ENCODE results near the gene SHROOM3. TPM values are rescaled to one million over a fixed set of nuclear protein-coding genes. Genes with fewer than 3 reads are reported as not detected.

The SHROOM3 gene
- total RNA-seq, 2 experiments from 2014 or later: not detected

GRCh38 chr4:76679691-76680090 is 244.7 kb downstream of the SHROOM3 start:
- H3K27me3 Mint-ChIP-seq: peaks cover 21% of the 10 kb centered on the region
- no peaks in the 10 kb centered on the region for H3K9me3 Mint-ChIP-seq
- no peak overlapping the region for H3K27ac Mint-ChIP-seq
- no peak for DNase-seq
- no peaks in the 10 kb centered on the region for H3K36me3 Mint-ChIP-seq (ENCODE audit: low read depth)
- H3K4me1 Mint-ChIP-seq: no peaks in the 10 kb centered on the region
- CTCF ChIA-PET: no interaction called here
- POLR2A ChIA-PET: no interaction called here
- no peak overlapping the region for H3K4me3 Mint-ChIP-seq

GRCh38 chr4:76680952-76681351 is 245.9 kb downstream of the SHROOM3 start:
- no peaks in the 10 kb centered on the region for H3K9me3 Mint-ChIP-seq
- H3K4me1 Mint-ChIP-seq: no peaks in the 10 kb centered on the region
- H3K27ac Mint-ChIP-seq: no peak overlapping the region
- no peak overlapping the region for H3K4me3 Mint-ChIP-seq
- ChIA-PET POLR2A (no interaction called here), CTCF (interaction anchor here (1.3 kb wide), 1 partner anchor 15 kb away, joined by 3 read pairs; no protein-coding TSS in a partner anchor)
- no peak for DNase-seq
- no peaks in the 10 kb centered on the region for H3K36me3 Mint-ChIP-seq (ENCODE audit: low read depth)
- H3K27me3 Mint-ChIP-seq: peaks cover 25% of the 10 kb centered on the region

GRCh38 chr4:76681996-76682395 is 247.0 kb downstream of the SHROOM3 start:
- POLR2A ChIA-PET: no interaction called here
- Mint-ChIP-seq H3K4me1 (no peaks in the 10 kb centered on the region), H3K9me3 (no peaks in the 10 kb centered on the region), H3K4me3 (no peak overlapping the region), H3K27ac (no peak overlapping the region), H3K27me3 (peaks cover 30% of the 10 kb centered on the region), H3K36me3 (ENCODE audit: low read depth) (no peaks in the 10 kb centered on the region)
- no peak for DNase-seq
- CTCF ChIA-PET: no interaction called here

GRCh38 chr4:76683144-76683543 is 248.1 kb downstream of the SHROOM3 start:
- DNase-seq: no peak
- no peaks in the 10 kb centered on the region for H3K36me3 Mint-ChIP-seq (ENCODE audit: low read depth)
- ChIA-PET CTCF (interaction anchor here (0.7 kb wide), 1 partner anchor 38 kb away, joined by 9 read pairs; no protein-coding TSS in a partner anchor), POLR2A (no interaction called here)
- H3K4me3 Mint-ChIP-seq: no peak overlapping the region
- H3K4me1 Mint-ChIP-seq: no peaks in the 10 kb centered on the region
- no peak overlapping the region for H3K27ac Mint-ChIP-seq
- H3K9me3 Mint-ChIP-seq: no peaks in the 10 kb centered on the region
- H3K27me3 Mint-ChIP-seq: peaks cover 40% of the 10 kb centered on the region

GRCh38 chr4:76687746-76688448 is 252.9 kb downstream of the SHROOM3 start:
- CTCF ChIA-PET: interaction anchor here (1.5 kb wide), 1 partner anchor 8 kb away, joined by 3 read pairs; no protein-coding TSS in a partner anchor
- no peak overlapping the region for H3K27ac Mint-ChIP-seq
- H3K4me1 Mint-ChIP-seq: peaks cover 16% of the 10 kb centered on the region
- H3K4me3 Mint-ChIP-seq: no peak overlapping the region
- H3K9me3 Mint-ChIP-seq: no peaks in the 10 kb centered on the region
- no peak for DNase-seq
- no peaks in the 10 kb centered on the region for H3K36me3 Mint-ChIP-seq (ENCODE audit: low read depth)
- H3K27me3 Mint-ChIP-seq: peaks cover 75% of the 10 kb centered on the region
- POLR2A ChIA-PET: no interaction called here

GRCh38 chr4:76688619-76689144 is 253.7 kb downstream of the SHROOM3 start:
- H3K4me3 Mint-ChIP-seq: peak overlapping the region; percentile 57
- ChIA-PET CTCF (no interaction called here), POLR2A (no interaction called here)
- DNase-seq: no peak
- no peaks in the 10 kb centered on the region for H3K36me3 Mint-ChIP-seq (ENCODE audit: low read depth)
- peaks cover 16% of the 10 kb centered on the region for H3K4me1 Mint-ChIP-seq
- H3K9me3 Mint-ChIP-seq: no peaks in the 10 kb centered on the region
- peaks cover 76% of the 10 kb centered on the region for H3K27me3 Mint-ChIP-seq
- no peak overlapping the region for H3K27ac Mint-ChIP-seq

GRCh38 chr4:76689145-76689817 is 254.3 kb downstream of the SHROOM3 start:
- Mint-ChIP-seq H3K4me1 (peaks cover 16% of the 10 kb centered on the region), H3K9me3 (no peaks in the 10 kb centered on the region), H3K27ac (no peak overlapping the region), H3K4me3 (peak overlapping the region; percentile 57), H3K36me3 (ENCODE audit: low read depth) (no peaks in the 10 kb centered on the region), H3K27me3 (peaks cover 75% of the 10 kb centered on the region)
- DNase-seq: no peak
- ChIA-PET POLR2A (no interaction called here), CTCF (no interaction called here)

GRCh38 chr4:76690011-76690905 is 255.2 kb downstream of the SHROOM3 start:
- H3K4me1 Mint-ChIP-seq: peaks cover 16% of the 10 kb centered on the region
- H3K36me3 Mint-ChIP-seq (ENCODE audit: low read depth): no peaks in the 10 kb centered on the region
- POLR2A ChIA-PET: interaction anchor here (0.6 kb wide), 1 partner anchor 88 kb away, joined by 3 read pairs; no protein-coding TSS in a partner anchor
- no peaks in the 10 kb centered on the region for H3K9me3 Mint-ChIP-seq
- CTCF ChIA-PET: no interaction called here
- peaks cover 76% of the 10 kb centered on the region for H3K27me3 Mint-ChIP-seq
- no peak for DNase-seq
- peak overlapping the region; percentile 57 for H3K4me3 Mint-ChIP-seq
- H3K27ac Mint-ChIP-seq: peak overlapping the region; percentile 41

- Mint-ChIP-seq H3K36me3 (ENCODE audit: low read depth) (no peaks in the 10 kb centered on the region), H3K9me3 (peaks cover 2% of the 10 kb centered on the region), H3K27ac (no peak overlapping the region), H3K27me3 (peaks cover 80% of the 10 kb centered on the region), H3K4me1 (peaks cover 16% of the 10 kb centered on the region), H3K4me3 (no peak overlapping the region)
- ChIA-PET CTCF (no interaction called here), POLR2A (interaction anchor here (0.6 kb wide), 1 partner anchor 89 kb away, joined by 3 read pairs; no protein-coding TSS in a partner anchor)
- DNase-seq: no peak
Observed at GRCh38 chr4:76690906-76691275, 255.9 kb downstream of the SHROOM3 start.

GRCh38 chr4:76691807-76692582 is 257.0 kb downstream of the SHROOM3 start:
- Mint-ChIP-seq H3K36me3 (ENCODE audit: low read depth) (no peaks in the 10 kb centered on the region), H3K9me3 (peaks cover 2% of the 10 kb centered on the region), H3K27ac (no peak overlapping the region), H3K4me1 (peaks cover 19% of the 10 kb centered on the region), H3K4me3 (no peak overlapping the region), H3K27me3 (peaks cover 75% of the 10 kb centered on the region)
- ChIA-PET CTCF (no interaction called here), POLR2A (no interaction called here)
- no peak for DNase-seq

GRCh38 chr4:76692761-76693160 is 257.7 kb downstream of the SHROOM3 start:
- CTCF ChIA-PET: no interaction called here

GRCh38 chr4:76694056-76694455 is 259.0 kb downstream of the SHROOM3 start:
- H3K27me3 Mint-ChIP-seq: peaks cover 56% of the 10 kb centered on the region
- ChIA-PET CTCF (no interaction called here), POLR2A (no interaction called here)
- no peak for DNase-seq
- H3K9me3 Mint-ChIP-seq: peaks cover 2% of the 10 kb centered on the region
- no peak overlapping the region for H3K4me3 Mint-ChIP-seq
- no peaks in the 10 kb centered on the region for H3K36me3 Mint-ChIP-seq (ENCODE audit: low read depth)
- peaks cover 29% of the 10 kb centered on the region for H3K4me1 Mint-ChIP-seq
- no peak overlapping the region for H3K27ac Mint-ChIP-seq

More at GRCh38 chr4:76692761-76693160, 257.7 kb downstream of the SHROOM3 start:
- H3K27me3 Mint-ChIP-seq: peaks cover 69% of the 10 kb centered on the region
- no peak overlapping the region for H3K27ac Mint-ChIP-seq
- peaks cover 2% of the 10 kb centered on the region for H3K9me3 Mint-ChIP-seq
- no peak overlapping the region for H3K4me3 Mint-ChIP-seq
- H3K4me1 Mint-ChIP-seq: peaks cover 27% of the 10 kb centered on the region
- no peak for DNase-seq
- POLR2A ChIA-PET: no interaction called here
- H3K36me3 Mint-ChIP-seq (ENCODE audit: low read depth): no peaks in the 10 kb centered on the region

All from activated CD4-positive, alpha-beta T cell treated with anti-CD3 and anti-CD28 coated beads, Interleukin-2, amount 10 ng/mL, durations not matched to agents 7 days and 5 days (primary cell).